ENCODE results near the gene CAVIN4.

The CAVIN4 gene

DNA sequence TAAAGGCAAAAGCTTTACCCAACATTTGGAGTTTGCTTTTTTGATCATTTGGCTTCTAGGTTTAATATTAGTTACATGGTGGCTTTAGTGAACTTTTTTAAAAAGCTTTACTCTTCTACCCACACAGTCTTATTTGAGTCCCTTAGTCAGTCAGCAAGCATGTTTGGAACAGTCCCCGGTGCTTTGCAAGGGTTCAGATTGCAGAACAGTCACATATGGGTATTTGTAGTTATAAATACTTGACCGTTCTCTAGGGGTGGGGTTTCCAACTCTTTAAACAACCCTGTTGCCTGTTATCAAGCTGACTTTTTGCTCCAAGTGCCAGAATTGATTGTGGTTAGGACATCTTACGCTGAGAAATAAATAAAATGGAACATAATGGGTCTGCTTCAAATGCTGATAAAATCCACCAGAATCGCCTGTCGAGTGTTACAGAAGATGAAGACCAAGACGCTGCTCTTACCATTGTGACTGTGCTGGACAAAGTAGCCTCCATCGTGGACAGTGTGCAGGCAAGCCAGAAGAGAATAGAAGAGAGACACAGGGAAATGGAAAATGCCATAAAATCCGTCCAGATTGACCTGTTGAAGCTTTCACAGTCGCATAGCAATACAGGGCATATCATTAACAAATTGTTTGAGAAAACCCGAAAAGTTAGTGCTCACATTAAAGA lies at the start of gene CAVIN4:
TSS of gene CAVIN4 (plus strand) at position 304 of the 673 bp plus-strand sequence. CDS start at position 369, 65 bp downstream.
- no peak within 1 kb of the TSS for H3K9ac ChIP-seq (ENCODE audit: low read length)
- H3F3A ChIP-seq (ENCODE audit: insufficient read depth) = no peaks in the 10 kb centered on the region
- H3K9me2 ChIP-seq (replicated peaks; ENCODE audit: insufficient read depth, low read length) = no peaks in the 10 kb centered on the region
- H3K79me2 ChIP-seq (ENCODE audit: insufficient read depth, low read length) = no peaks in the 10 kb centered on the region
- H3K9me3 ChIP-seq (ENCODE audit: insufficient read depth, low read length) = no peaks in the 10 kb centered on the region
- H3K36me3 ChIP-seq (ENCODE audit: low read length) = no peaks in the 10 kb centered on the region
- no peaks in the 10 kb centered on the region for H4K20me1 ChIP-seq (ENCODE audit: low read depth, low read length)
- H2AFZ ChIP-seq (ENCODE audit: low read depth, low read length, severe bottlenecking) = no peak within 1 kb of the TSS
- no peak within 1 kb of the TSS for H3K27ac ChIP-seq (ENCODE audit: low read depth, low read length)
- TF ChIP-seq, protein P1, sequence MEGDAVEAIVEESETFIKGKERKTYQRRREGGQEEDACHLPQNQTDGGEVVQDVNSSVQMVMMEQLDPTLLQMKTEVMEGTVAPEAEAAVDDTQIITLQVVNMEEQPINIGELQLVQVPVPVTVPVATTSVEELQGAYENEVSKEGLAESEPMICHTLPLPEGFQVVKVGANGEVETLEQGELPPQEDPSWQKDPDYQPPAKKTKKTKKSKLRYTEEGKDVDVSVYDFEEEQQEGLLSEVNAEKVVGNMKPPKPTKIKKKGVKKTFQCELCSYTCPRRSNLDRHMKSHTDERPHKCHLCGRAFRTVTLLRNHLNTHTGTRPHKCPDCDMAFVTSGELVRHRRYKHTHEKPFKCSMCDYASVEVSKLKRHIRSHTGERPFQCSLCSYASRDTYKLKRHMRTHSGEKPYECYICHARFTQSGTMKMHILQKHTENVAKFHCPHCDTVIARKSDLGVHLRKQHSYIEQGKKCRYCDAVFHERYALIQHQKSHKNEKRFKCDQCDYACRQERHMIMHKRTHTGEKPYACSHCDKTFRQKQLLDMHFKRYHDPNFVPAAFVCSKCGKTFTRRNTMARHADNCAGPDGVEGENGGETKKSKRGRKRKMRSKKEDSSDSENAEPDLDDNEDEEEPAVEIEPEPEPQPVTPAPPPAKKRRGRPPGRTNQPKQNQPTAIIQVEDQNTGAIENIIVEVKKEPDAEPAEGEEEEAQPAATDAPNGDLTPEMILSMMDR (IDR thresholded peaks at IDR 0.05; ENCODE audit: insufficient read depth, low read length, poor library complexity, severe bottlenecking) = no peak
- TF ChIP-seq EZH2phosphoT487 (conservative IDR thresholded peaks at IDR 0.05; ENCODE audit: low read length) = no peak
- no peak within 1 kb of the TSS for H3K4me3 ChIP-seq (ENCODE audit: insufficient read depth, low read length, poor library complexity, severe bottlenecking)
- no peak within 1 kb of the TSS for H3K4me2 ChIP-seq (ENCODE audit: low read depth, low read length, poor library complexity, severe bottlenecking)
- no peaks in the 10 kb centered on the region for H3K27me3 ChIP-seq (ENCODE audit: low read length)

GRCh38 chr9:100534401-100534800 lies 43.5 kb upstream of the CAVIN4 start:
- Histone ChIP-seq H3K9me2 (replicated peaks; ENCODE audit: insufficient read depth, low read length) (no peaks in the 10 kb centered on the region), H3K4me3 (ENCODE audit: insufficient read depth, low read length, poor library complexity, severe bottlenecking) (no peak overlapping the region), H3K9me3 (ENCODE audit: insufficient read depth, low read length) (no peaks in the 10 kb centered on the region), H2AFZ (ENCODE audit: low read depth, low read length, severe bottlenecking) (no peak overlapping the region), H4K20me1 (ENCODE audit: low read depth, low read length) (no peaks in the 10 kb centered on the region), H3K4me2 (ENCODE audit: low read depth, low read length, poor library complexity, severe bottlenecking) (no peak overlapping the region), H3K9ac (ENCODE audit: low read length) (no peak overlapping the region), H3K79me2 (ENCODE audit: insufficient read depth, low read length) (no peaks in the 10 kb centered on the region), H3F3A (ENCODE audit: insufficient read depth) (no peaks in the 10 kb centered on the region), H3K27ac (ENCODE audit: low read depth, low read length) (no peak overlapping the region), H3K36me3 (ENCODE audit: low read length) (no peaks in the 10 kb centered on the region), H3K27me3 (ENCODE audit: low read length) (no peaks in the 10 kb centered on the region)
- TF ChIP-seq EZH2phosphoT487 (conservative IDR thresholded peaks at IDR 0.05; ENCODE audit: low read length) = no peak
- TF ChIP-seq, protein P1 (IDR thresholded peaks at IDR 0.05; ENCODE audit: insufficient read depth, low read length, poor library complexity, severe bottlenecking) = no peak

DNA sequence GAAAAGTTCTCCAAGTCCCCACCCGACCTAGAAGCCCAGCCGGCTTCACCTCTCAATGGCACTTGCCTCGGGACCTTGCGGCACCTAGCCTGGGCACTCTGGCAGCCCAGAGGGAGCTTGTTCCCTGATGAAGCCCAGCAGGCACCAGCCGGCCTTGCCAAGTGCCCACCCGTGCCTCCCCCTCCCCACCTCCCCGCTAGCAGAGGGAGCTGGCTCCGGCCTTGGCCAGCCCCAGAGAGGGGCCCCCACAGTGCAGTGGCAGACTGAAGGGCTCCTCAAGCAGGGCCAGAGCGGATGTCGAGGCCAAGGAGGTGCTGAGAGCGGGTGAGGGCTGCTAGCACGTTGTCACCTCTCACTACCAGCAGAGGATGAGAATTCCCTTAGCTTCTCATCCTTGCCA lies 37.6 kb upstream of the CAVIN4 start:
- Histone ChIP-seq H3K27ac (ENCODE audit: low read depth, low read length) (no peak overlapping the region), H3K4me2 (ENCODE audit: low read depth, low read length, poor library complexity, severe bottlenecking) (no peak overlapping the region), H3K79me2 (ENCODE audit: insufficient read depth, low read length) (no peaks in the 10 kb centered on the region), H3K36me3 (ENCODE audit: low read length) (no peaks in the 10 kb centered on the region), H3K27me3 (ENCODE audit: low read length) (no peaks in the 10 kb centered on the region), H3K9ac (ENCODE audit: low read length) (no peak overlapping the region), H3F3A (ENCODE audit: insufficient read depth) (no peaks in the 10 kb centered on the region), H3K9me3 (ENCODE audit: insufficient read depth, low read length) (no peaks in the 10 kb centered on the region), H3K9me2 (replicated peaks; ENCODE audit: insufficient read depth, low read length) (no peaks in the 10 kb centered on the region), H4K20me1 (ENCODE audit: low read depth, low read length) (no peaks in the 10 kb centered on the region), H2AFZ (ENCODE audit: low read depth, low read length, severe bottlenecking) (no peak overlapping the region), H3K4me3 (ENCODE audit: insufficient read depth, low read length, poor library complexity, severe bottlenecking) (no peak overlapping the region)
- TF ChIP-seq, protein P1 (IDR thresholded peaks at IDR 0.05; ENCODE audit: insufficient read depth, low read length, poor library complexity, severe bottlenecking) = no peak
- no peak for TF ChIP-seq EZH2phosphoT487 (conservative IDR thresholded peaks at IDR 0.05; ENCODE audit: low read length)

Measured in SU-DHL-6 (cell line).